Endothelial cell (in vitro differentiated cells): Measurements from ENCODE around the gene TMEM108. TPM values are rescaled to one million over a fixed set of nuclear protein-coding genes. Genes with fewer than 3 reads are reported as not detected.

Experiments
- DNase-seq: peaks from one replicate; pipeline ENCODE4 v3.0.0; 2021; ENCODE audit warnings: low spot score
- H3K27ac Mint-ChIP-seq: one replicate; pipeline ENCODE4 v1.8.0; 2021; ENCODE audit warnings: mixed read lengths, inconsistent platforms; ENCODE audit not compliant: unreplicated experiment
- H3K27me3 Mint-ChIP-seq: one replicate; pipeline ENCODE4 v1.8.0; 2021; ENCODE audit warnings: mild to moderate bottlenecking, moderate library complexity, mixed read lengths, inconsistent platforms; ENCODE audit not compliant: unreplicated experiment
- H3K36me3 Mint-ChIP-seq: one replicate; pipeline ENCODE4 v1.8.0; 2021; ENCODE audit warnings: mild to moderate bottlenecking, low read depth, mixed read lengths, inconsistent platforms; ENCODE audit not compliant: unreplicated experiment
- H3K4me1 Mint-ChIP-seq: one replicate; pipeline ENCODE4 v1.8.0; 2021; ENCODE audit warnings: mild to moderate bottlenecking, mixed read lengths, inconsistent platforms; ENCODE audit not compliant: unreplicated experiment
- H3K4me3 Mint-ChIP-seq: one replicate; pipeline ENCODE4 v1.8.0; 2021; ENCODE audit warnings: mild to moderate bottlenecking, mixed read lengths, inconsistent platforms; ENCODE audit not compliant: unreplicated experiment
- H3K9me3 Mint-ChIP-seq: one replicate; pipeline ENCODE4 v1.8.0; 2021; ENCODE audit warnings: mixed read lengths, inconsistent platforms; ENCODE audit not compliant: unreplicated experiment
- CTCF ChIP-seq: fragments of 200-600 bp; sonication (generic); IDR thresholded peaks from one replicate; pipeline ENCODE4 v1.5.0; 2021; ENCODE audit warnings: antibody characterized with exemption; ENCODE audit not compliant: unreplicated experiment
- total RNA-seq: library from RNA; stranded (reverse); fragmentation: NEBNext Ultra II Directional; extraction: Animal tissue kit (Norgen Biotek cat#: 25700); gene quantifications from one replicate; pipeline ENCODE4 v1.2.1, GENCODE V29; 2021; ENCODE audit not compliant: unreplicated experiment

Gene TMEM108
- total RNA-seq, 1 donor from 2014 or later = 14.2 TPM

- H3K27ac Mint-ChIP-seq = peak overlapping the region; percentile 8
- no peak for TF ChIP-seq CTCF
- H3K4me1 Mint-ChIP-seq = peaks cover 12% of the 10 kb centered on the region
- H3K9me3 Mint-ChIP-seq = no peaks in the 10 kb centered on the region
- peaks cover 5% of the 10 kb centered on the region for H3K27me3 Mint-ChIP-seq
- H3K4me3 Mint-ChIP-seq = peak overlapping the region; percentile 67
- DNase-seq = no peak
- H3K36me3 Mint-ChIP-seq = peaks cover 4% of the 10 kb centered on the region
These were observed 232.9 kb downstream of the TMEM108 start for GRCh38 chr3:133271042-133271441.

GRCh38 chr3:133271539-133271938 lies 233.3 kb downstream of the TMEM108 start:
- peaks cover 5% of the 10 kb centered on the region for H3K27me3 Mint-ChIP-seq
- TF ChIP-seq CTCF = no peak
- peaks cover 4% of the 10 kb centered on the region for H3K36me3 Mint-ChIP-seq
- H3K4me1 Mint-ChIP-seq = peaks cover 11% of the 10 kb centered on the region
- H3K27ac Mint-ChIP-seq = no peak overlapping the region
- no peak for DNase-seq
- no peaks in the 10 kb centered on the region for H3K9me3 Mint-ChIP-seq
- no peak overlapping the region for H3K4me3 Mint-ChIP-seq

GRCh38 chr3:133273346-133273745 lies 235.2 kb downstream of the TMEM108 start:
- Mint-ChIP-seq H3K36me3 (peaks cover 4% of the 10 kb centered on the region), H3K4me3 (no peak overlapping the region), H3K27ac (no peak overlapping the region), H3K4me1 (peaks cover 11% of the 10 kb centered on the region), H3K27me3 (peaks cover 5% of the 10 kb centered on the region), H3K9me3 (no peaks in the 10 kb centered on the region)
- no peak for DNase-seq
- no peak for TF ChIP-seq CTCF

- Mint-ChIP-seq H3K4me1 (peaks cover 9% of the 10 kb centered on the region), H3K4me3 (no peak overlapping the region), H3K27ac (no peak overlapping the region), H3K27me3 (peaks cover 5% of the 10 kb centered on the region), H3K36me3 (peaks cover 4% of the 10 kb centered on the region), H3K9me3 (no peaks in the 10 kb centered on the region)
- DNase-seq = no peak
- TF ChIP-seq CTCF = no peak
These were observed 236.3 kb downstream of the TMEM108 start for GRCh38 chr3:133274477-133274876.

- TF ChIP-seq CTCF = no peak
- DNase-seq = no peak
- no peaks in the 10 kb centered on the region for H3K36me3 Mint-ChIP-seq
- no peak overlapping the region for H3K27ac Mint-ChIP-seq
- no peaks in the 10 kb centered on the region for H3K27me3 Mint-ChIP-seq
- H3K4me3 Mint-ChIP-seq = no peak overlapping the region
- H3K9me3 Mint-ChIP-seq = no peaks in the 10 kb centered on the region
- peaks cover 4% of the 10 kb centered on the region for H3K4me1 Mint-ChIP-seq
These were observed 238.4 kb downstream of the TMEM108 start for GRCh38 chr3:133276594-133276993.
